GM18858 (cell line): ENCODE measurements around the gene RNF26.

Experiments
- ATAC-seq: cut with Tn5 transposase; IDR thresholded peaks from one replicate; pipeline ENCODE4 v1.9.1; 2021; ENCODE audit not compliant: unreplicated experiment

The RNF26 gene

DNA sequence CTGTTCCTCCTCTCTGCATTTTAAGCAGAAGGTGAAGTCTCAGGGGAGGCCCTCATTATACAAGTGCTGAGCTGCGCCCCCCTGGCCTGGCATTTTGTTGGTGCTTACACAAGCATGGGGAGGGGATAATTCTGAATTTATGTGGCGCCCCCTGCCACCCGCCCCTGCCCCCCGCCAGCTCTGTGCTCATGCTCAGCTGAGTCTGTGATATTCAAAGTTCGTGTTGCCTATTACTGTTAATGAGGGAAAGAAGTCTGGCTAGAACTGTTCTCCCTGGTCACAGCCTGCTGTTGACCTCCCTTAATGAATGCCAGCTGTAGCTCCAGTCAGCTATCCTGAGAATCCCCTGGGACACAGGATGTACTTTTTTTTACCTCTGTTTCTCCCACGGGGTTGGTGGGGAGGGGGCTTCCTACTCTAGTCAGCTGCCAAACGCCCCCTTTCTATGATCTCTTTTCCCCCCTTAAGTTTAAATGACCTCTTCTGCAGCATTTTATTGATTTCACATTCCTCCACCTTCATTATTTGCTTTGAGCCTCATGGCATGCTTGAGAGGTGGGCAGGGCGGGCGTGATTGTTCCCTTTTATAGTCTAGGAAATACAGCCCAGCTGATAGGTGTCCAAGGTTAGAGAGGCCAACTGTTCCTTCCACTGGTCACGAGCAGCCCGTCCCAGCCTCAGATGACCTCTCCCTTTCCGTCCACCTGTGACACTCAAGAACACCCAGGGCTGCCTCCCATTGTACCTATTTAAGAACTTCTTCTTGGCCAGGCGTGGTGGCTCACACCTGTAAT lies 35.0 kb downstream of the RNF26 start:
- ATAC-seq: no peak

DNA sequence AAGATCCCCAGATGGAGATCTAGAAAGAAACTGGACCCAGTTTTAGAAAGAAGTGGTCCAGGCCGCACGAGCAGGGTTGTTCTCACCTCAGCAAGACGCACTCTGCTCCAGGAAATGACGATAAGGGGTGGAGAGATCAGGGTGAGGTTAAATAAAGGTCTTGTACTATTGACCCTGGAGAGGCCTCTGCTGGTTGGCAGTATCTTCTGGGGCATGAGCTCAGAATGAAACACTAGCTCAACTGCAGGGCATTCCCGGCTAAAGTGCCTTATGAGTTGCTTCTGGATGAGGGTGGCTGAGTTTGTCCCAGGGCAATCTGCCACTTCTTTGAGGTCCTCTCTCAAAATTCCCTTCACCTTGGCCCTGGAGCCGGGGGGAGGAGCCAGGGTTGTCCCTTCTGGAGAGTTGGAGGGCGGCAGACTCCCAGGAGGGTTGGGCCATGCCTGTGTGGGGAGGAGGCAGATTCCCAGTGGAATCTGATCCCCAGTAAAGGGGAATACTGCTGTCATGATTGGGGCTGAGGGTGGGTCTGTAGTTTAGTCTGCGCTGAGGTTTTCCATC lies 36.2 kb downstream of the RNF26 start:
- no peak for ATAC-seq

DNA sequence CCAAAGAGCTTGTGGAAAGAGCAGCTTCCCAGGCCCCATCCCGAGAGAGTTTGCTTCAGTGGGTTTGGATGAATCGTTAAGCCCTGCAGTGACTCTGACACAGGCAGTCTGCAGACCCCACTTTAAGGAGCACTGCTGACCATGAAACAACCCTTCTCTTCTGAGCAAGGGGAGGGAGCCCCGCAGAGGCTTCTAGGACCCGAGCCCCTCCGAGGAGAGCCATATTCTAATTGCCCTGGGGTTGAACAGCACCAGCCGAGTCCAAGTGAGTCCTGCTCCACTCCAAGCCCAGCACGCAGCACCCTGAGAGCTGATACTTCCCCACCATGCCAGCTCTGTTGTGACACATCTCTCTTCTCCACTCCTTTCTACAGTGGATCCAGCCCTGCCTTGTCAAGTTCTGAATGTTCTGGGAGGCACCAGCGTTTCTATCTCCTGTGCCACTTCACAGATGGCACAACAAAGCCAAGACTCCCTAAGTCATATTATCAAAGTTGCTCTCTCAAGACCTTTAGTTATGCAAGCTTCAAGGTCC lies 36.8 kb downstream of the RNF26 start:
- ATAC-seq: no peak

DNA sequence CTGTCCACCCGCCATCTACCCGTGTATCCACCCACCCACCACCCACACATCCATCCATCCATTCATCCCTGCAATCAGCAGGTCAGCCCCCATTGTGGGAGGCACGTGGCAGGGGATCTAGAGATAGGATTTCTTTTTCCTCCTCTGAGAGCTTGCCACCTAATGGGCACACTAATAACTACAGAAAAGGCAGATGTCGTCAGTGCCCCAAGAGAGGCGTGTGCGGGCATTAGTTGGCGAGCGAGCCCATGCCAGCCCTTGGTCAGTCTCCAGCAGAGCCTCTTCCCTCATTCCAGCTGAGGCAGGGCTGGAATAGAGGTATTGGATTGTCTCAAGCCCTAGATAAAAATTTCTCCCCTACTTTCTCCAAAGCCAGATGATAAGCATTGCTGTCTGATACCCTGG lies 37.5 kb downstream of the RNF26 start:
- no peak for ATAC-seq

DNA sequence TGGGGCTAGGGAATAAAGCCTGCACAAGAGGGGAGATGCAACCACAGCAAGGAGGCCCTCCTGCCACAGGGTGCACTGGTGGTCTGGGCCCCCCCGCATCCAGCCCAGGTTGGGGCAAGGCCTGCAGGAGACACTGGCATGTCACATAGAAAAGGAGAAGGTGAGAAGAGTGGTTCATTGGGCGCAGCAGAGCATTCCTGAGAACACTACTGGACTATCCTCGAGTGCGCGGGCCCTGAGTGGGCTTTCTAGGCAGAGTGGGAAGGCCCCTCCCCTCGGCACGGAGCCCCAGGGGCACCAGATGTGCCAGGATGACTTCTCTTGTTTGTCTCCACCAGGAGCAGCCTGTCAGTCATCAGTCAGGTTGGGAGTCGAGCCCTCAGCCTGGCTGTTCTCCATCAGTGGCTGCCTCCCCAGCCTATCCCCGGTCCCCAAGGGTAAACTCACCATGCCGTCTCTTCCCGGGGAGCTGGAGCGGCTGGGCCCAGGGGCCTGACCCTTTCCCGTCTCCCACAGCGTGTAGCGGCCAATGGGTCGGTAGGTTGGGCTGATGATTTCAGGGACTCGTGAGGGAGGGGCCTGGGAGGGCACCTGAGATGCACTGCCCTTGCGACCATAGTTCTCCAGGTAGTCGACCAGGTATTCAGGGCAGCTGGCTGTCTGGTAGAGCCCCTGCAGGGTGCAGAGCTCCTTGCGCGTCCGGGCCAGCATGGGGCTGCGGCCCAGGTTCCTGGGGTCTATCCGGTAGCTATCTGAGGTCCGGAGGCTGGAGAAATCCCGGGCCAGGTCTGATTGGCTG lies 38.1 kb downstream of the RNF26 start:
- ATAC-seq: no peak

DNA sequence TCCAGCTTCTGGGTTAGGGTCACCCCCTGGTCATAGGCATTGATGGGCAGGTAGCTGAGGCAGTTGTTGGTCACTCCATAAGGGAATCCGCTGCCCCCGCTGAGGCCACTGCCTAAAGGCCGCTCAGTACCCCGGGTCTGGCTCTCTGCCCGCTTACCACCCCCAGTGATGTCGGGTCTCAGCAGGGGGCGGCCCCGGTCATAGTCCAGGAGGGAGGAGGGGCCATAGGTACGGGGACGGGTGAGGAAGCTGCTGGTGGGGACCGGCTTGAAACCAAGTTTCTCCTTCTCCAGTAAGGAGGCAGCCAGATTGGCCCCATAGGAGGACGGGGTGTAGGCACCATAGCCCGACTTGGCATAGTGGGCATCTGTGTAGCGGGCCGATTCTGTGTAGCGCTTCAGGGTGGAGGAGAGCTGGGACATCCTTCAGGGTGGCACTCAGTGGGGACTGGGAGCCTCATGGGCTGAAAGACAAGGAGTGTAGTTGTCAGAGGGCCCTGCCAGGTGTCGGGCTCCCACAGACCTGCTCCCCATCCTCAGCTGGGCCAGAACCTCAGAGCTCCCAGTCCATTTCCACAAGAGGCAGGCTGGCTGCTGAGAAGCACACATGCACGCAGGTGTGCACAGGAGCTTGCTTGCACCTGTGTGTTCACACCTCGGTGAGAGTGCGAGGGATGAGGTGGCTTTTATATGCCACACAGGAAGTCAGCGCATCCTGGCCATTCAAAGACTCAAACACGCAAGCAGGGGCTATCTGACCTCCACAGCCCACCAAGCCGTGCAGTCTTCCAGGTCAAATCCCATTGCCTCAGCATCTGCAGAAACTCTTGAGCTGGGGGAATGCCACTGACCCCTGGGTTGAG lies 39.0 kb downstream of the RNF26 start:
- no peak for ATAC-seq

DNA sequence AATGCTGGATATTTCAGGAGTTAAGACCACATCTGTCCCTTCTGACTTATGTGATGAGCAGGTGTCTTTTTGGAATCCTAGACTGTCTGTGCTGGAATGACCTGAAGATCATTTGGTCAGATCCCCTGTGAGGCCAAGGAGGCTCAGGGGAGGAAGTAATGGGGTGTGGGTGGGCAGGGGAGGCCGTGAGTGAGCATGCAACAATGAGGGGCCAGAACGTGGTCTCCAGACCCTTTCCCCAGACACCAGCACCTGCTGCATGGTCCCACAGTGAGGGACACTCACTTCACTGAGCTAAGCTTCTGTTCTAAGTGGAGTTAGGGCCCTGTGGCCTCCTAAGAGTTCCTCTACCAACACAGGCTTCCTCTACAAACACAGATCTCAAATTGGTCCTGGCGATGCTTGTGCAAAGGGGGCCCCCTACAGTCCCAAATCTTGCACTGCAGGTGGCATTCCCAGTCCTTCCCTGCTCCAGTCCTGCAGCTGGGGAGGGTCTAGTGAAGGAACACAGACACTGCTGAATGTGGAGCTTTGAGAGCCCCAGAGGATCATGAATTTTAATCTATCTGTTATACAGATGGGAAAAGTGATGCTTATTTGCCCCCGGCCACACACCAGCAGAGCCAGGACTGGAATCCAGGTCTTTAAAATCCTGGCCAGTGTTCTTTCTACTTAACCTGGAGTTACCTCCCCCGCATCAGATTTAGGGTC lies 39.7 kb downstream of the RNF26 start:
- no peak for ATAC-seq

DNA sequence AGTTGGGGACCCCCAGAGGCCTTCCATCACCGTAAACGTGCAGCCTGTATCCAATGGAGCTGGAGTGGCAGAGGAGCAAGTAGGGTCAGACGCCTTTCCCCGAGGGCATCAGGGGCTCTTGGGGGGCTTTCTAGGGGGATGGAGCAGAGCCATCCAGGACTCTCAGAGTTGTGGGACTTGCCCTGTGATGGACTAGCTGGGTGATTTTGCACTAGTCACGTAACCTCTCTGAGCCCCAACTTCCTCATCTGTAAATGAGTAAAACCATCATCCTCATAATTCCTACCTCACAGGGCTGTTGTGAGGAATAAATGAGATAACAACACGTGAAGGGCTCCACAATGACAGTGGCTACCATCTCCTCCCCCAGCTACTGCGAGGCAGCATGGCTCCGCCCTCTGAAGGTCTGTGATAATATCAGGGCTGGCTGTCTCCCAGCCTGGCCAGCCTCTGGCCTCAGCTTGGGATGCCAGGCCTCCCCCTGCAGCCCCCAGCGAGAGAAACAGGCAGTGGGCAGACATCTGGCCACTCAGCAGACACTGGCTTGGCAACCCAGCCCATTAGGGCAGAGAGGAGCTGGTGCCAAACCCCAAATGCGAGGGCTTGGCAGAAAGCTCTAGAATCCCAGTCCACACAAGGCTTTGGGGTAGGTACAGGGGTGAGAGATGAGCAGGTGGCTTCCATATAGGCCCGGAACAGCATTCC lies 40.5 kb downstream of the RNF26 start:
- ATAC-seq: no peak

DNA sequence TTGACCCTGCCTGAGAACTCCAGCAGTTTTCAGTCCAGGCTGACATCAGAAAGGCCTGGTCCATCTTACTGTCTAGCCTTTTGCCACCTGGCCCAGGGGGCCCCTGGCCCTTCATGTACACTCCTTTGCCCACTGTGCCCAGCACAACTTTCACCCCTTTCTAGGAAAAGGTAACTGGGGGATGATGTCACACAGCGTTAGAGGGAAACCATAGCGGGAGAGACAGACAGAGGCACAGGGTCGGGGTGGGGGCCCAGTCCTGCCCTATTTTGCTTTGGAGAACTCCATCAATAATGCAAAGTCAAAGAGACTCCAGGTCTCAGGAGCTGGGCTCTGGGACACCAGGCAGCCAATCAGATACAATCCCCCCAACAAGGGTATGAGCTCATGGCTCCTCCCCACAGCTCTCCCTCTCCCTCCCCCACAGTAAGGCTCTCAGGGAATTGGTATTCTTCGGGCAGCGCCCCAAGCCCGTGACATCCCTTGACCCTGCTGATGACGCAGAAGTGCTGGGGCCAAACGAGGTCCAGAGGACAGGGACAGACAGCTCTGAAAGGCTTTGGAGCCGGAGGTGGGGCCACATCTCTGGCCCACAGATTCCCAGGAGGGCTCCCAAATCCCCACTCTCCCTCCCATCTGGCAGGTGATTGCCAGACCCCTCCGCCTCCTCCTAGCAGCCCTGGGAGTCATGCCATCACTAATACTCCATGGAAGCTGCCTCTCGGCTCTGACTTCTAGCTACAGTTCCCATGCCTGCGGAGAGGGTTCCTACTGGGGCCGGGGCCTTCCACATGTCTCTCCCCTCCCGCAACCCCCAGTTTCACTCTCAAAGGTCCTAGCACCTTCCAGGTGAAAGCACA lies 41.2 kb downstream of the RNF26 start:
- no peak for ATAC-seq

DNA sequence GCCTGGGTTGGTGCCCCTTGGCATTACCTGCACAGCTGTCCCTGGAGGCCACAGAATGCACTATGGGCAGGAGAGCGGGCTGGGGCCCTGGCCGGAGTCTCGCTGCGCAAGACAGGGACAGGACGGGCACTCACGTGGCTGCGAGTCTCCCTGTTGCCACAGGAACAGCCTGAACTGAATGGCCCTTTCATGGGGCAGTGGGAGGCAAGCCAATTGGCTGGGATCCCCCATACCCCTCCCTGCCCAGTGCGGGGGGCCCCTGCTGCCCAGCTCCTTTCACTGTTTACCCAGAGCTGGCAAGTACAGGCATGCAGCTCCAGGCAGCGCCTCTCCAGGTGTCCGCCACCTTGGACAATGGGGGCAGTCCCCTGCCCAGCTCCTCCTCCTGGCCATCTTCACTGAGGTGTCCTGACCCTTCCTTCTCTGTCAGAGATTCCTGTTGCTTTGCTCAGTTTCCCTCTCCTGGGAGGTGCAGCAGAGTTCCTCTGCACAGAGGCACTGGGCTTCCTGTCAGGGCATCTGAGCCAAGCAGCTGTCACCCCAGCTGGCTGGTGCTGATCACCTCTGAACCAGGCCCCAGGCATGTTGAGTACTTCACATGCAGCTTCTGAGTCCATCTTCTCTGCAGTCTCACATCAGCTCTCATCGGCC lies 42.0 kb downstream of the RNF26 start:
- no peak for ATAC-seq

DNA sequence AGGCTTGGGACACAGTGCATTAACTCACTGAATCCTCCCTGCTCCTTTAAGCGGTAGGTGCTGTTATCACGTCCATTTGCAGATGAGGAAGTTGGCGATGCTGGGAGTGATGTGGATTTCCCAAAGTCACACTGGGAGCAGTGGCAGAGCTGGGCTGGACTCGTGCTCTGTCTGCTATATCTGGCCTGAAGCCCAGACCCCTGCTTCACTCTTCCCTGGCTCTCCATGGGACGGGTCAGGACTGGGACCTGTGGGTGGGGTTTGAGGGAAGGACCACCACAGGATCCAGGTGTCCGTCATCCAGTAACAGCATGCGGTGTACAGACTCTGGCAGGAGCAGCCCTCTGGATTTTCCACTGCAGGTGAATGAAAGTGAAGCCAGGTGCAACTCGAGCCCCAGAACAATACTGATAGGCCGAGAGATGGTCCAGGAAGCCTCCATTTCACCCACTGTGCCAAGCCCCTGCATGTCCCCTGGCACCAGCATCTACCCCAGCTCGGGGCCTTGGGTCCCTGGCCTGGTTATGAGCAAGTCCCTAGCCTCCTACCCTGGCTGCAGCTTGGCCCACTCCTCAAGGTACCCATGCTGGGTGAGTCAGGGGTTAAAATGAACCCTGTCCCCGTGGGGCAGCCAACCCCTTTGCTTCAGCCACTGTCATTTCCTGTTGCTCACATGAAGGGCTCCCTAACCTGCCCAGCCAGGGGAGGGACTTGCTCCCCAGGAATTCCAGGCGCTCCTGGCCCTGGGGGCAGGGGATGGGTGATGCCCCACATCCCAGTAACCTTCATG lies 43.0 kb downstream of the RNF26 start:
- ATAC-seq: no peak

DNA sequence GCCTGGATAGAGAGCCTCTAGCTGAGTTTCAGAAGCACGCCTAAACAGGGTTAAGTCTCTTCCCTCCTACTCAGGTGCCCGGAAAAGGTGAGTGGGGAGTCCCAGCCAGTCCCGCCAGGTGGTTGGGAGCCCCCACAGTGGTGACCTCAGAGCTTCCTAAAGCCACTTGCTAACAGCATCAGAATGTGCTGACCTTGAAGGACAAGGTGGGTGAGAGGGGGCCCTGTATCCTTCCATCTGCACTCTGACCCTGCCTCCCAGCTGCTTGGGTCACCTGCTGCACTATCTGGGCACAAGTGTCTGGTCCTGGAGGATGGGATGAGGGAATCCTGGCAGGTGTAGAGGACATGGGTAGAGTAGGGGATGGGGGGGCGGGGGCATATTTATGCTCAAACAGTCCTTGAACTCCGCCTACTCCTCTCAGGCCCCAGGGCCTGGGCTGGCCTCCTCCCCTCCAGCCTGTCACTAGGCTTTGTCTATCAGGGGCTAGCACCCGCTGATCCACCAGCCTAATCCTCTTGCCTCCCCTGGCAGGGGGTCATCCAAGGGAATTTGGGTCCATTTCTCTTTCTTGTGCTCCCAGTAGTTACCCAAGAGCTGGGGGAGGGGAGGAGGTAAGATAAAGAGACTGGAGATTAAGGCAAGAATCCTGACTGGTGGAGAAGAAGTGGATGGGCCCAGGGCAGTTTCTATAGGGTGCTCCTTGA lies 43.8 kb downstream of the RNF26 start:
- no peak for ATAC-seq

DNA sequence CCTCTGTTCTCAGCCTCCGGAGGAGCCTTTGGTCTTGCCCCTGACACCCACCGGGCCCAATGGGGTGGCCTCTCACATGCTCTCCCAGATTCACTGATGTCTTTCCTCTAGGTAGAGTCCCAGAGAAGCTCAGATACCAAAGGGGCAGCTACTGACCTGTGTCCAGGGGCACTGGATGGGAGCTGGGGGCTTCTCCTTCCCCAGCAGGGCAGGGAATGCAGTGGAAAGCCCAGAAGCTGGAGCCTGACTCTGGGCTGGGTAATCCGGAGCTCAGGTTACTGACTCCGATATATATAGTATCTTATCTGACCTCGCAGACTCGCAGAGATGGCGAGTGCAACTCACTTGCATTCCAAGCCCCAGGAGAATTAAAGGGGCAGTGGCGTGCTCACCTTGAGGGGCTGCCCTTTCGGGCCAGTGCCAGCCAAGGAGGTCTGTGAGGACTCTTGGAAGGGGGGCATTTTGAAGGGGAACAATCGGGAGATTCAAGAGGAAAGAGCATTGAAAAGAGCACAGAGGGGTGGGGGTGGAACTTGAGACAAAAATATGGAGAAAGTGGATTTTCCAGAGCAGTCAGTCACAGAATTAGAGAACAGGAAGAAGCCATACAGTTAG lies 44.6 kb downstream of the RNF26 start:
- ATAC-seq: no peak

DNA sequence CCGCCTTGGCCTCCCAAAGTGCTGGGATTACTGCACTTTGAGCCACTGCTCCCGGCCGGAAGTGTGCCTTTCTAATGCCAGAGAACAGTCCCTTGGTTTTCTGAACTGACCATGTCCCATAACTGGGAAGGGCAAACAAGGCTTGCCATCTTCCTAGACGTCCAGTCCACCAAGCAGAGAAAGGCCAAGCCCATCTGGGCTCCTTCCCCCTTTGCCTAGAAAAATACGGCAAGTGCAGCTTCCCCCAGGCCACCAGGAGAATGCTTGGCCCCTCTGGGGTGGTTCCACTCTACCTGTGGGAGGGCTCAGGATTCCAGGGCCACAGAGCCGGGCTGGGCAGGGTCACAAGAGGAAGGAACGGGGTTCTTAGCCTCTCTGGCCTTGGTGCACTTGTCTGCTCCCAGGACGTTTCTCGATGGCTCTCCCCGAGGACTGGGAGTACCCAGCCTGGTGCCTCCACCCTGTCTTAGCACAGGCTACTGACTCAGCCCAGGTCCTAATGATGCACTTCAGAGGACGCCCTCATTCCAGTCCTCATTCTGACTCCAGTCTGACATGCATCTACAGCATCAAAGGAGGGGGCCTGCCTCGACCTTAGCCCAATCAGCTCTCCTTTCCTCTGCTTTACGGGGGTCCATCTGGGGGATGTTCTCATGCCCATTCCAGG lies 46.0 kb downstream of the RNF26 start:
- ATAC-seq: no peak

DNA sequence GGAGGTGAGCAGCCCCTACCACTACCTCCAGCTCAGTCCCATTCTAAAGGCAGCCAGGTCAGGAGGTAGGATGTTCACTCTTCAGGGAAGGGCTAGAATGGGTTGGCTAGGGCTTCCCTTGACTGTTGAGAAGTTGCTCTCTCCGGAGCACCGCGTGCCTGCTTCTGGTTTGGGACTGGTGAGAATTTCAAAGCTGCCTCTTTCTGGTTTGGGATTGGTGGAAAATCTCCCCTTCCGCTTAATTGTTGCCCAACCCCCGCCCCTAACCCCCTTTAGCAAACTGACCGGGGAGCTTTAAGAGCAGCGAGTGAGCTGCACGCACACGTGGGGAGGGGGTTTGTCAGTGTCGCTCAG lies 46.5 kb downstream of the RNF26 start:
- no peak for ATAC-seq
